H1 (cell line): Measurements from ENCODE around the gene TPSB2. TPM values are rescaled to one million over a fixed set of nuclear protein-coding genes. Genes with fewer than 3 reads are reported as not detected.

Experiments used
- FOSL1 ChIP-seq: IDR thresholded peaks from 2 replicates; pipeline ENCODE4 v1.6.1; 2011; ENCODE audit warnings: mild to moderate bottlenecking, low read depth, low read length, moderate library complexity; ENCODE audit not compliant: insufficient read depth
- PHF8 ChIP-seq: fragments of 200-600 bp; sonication (generic); conservative IDR thresholded peaks from 2 replicates; pipeline ENCODE4 v1.7.1; 2012; ENCODE audit warnings: low read depth, mild to moderate bottlenecking, inconsistent platforms, low read length, moderate library complexity
- SP1 ChIP-seq: IDR thresholded peaks from 2 replicates; pipeline ENCODE4 v1.6.1; 2011; ENCODE audit warnings: low read depth, low read length
- SP2 ChIP-seq: IDR thresholded peaks from 2 replicates; pipeline ENCODE4 v1.6.1; 2012; ENCODE audit warnings: mild to moderate bottlenecking, low read length, inconsistent platforms
- YY1 ChIP-seq: IDR thresholded peaks from 2 replicates; pipeline ENCODE4 v1.6.1; 2011; ENCODE audit warnings: low read depth, mild to moderate bottlenecking, low read length
- ZNF274 ChIP-seq: IDR thresholded peaks from 2 replicates; pipeline ENCODE4 v1.7.0; 2012; ENCODE audit warnings: low read length, borderline replicate concordance; ENCODE audit errors: extremely low read depth
- polyA plus RNA-seq, 7 experiments: library from polyadenylated mRNA; depleted of rRNA in 3 of 7; stranded (reverse) in 5 of 7; unstranded in 2 of 7; fragments of >200 nt in 5 of 7; fragments of 200-250 nt in 2 of 7; gene quantifications; 1 replicate in 5 of 7; 2 replicates in 1 of 7; 4 replicates in 1 of 7; pipeline versions ENCODE4 v1.2.1 to v1.2.3, GENCODE V29; 2011 to 2013; ENCODE audit warnings: missing spikeins in 2 of 7, mixed read lengths in 2 of 7
- total RNA-seq: library from RNA; stranded (reverse); fragmentation: NEBNext Ultra II Directional; extraction: Animal tissue kit (Norgen Biotek cat#: 25700); gene quantifications from 2 replicates; pipeline ENCODE4 v1.2.1, GENCODE V29; 2021

TPSB2 gene
- total and polyA plus RNA-seq, 2 of the 8 experiments (the other 6 are each of a cell fraction or from before 2014, with no cell fraction given): 0.08 TPM; not detected in 1

DNA sequence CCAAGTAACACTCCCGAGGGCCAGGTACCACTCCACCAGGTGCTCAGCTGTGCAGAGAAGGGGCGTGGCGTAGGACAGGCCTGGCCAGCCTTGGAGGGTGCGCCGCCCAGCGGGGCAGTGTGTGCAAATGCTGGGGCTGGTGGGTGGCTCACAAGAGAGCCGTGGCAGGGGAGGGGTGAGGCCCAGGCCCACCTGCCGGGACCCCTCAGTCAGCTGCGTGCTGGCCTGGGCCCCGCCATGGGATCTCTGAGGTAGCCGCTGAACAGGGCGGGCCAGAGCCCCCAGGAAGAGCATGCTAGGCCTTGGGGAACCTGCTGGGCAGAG, 13.7 kb downstream of the TPSB2 start (continued):
- no peak for TF ChIP-seq SP2
- TF ChIP-seq ZNF274: no peak
- no peak for TF ChIP-seq YY1
- TF ChIP-seq SP1: no peak
- TF ChIP-seq PHF8: no peak
- TF ChIP-seq FOSL1: no peak
